ENCODE measurements around the gene TP53I11. TPM values are rescaled to one million over a fixed set of nuclear protein-coding genes. Genes with fewer than 3 reads are reported as not detected.

The TP53I11 gene
- total and polyA plus RNA-seq, 2 of the 13 experiments (the other 11 are each of a cell fraction or from before 2014, with no cell fraction given) = not detected

- Histone ChIP-seq H3K27ac (ENCODE audit: extremely low read length, insufficient read depth, low read length) (no peak overlapping the region), H3K27me3 (ENCODE audit: control insufficient read depth in 1 of 2, insufficient read depth in 2 of 2, low read length in 2 of 2) (peaks cover 0 to 9% of the 10 kb centered on the region in 2 experiments; a peak in 2 of 5 replicates), H3K36me3 (replicated peaks in 1 of 2; ENCODE audit: control insufficient read depth in 1 of 2, insufficient read depth in 2 of 2, low read length in 2 of 2) (no peaks in the 10 kb centered on the region), H3K79me2 (ENCODE audit: insufficient read depth, low read length) (no peaks in the 10 kb centered on the region), H2AFZ (ENCODE audit: low read length) (no peak overlapping the region), H3K9ac (ENCODE audit: insufficient read depth, low read depth, low read length) (no peak overlapping the region), H3K4me2 (ENCODE audit: low read depth, low read length) (no peak overlapping the region), H3K4me1 (ENCODE audit: insufficient read depth, low read length) (no peaks in the 10 kb centered on the region), H3K9me3 (ENCODE audit: low read length) (no peaks in the 10 kb centered on the region), H4K20me1 (ENCODE audit: insufficient read depth, low read length) (no peaks in the 10 kb centered on the region), H3K4me3 (replicated peaks in 1 of 3; ENCODE audit: insufficient read depth in 1 of 3, low read depth in 2 of 3, low read length in 3 of 3) (no peak overlapping the region)
- no peak for DNase-seq (ENCODE audit: low spot score)
- POLR2A ChIA-PET = no interaction called here
- TF ChIP-seq ZNF235 (CRISPR knock-in tag; IDR thresholded peaks at IDR 0.05; ENCODE audit: borderline replicate concordance) = no peak
- no peak for TF ChIP-seq TBX2 (CRISPR knock-in tag; IDR thresholded peaks at IDR 0.05; ENCODE audit: borderline replicate concordance)
- no peak for TF ChIP-seq HDAC6 (IDR thresholded peaks at IDR 0.05; ENCODE audit: low read depth, low read length)
- TF ChIP-seq MXD3 (CRISPR knock-in tag; IDR thresholded peaks at IDR 0.05) = no peak
- TF ChIP-seq, protein P1, sequence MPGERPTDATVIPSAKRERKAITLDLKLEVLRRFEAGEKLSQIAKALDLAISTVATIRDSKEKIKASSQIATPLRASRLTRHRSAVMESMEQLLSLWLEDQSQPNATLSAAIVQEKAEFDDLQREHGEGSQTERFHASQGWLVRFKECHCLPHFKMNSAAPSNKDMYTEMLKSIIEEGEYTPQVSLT (CRISPR knock-in tag; IDR thresholded peaks at IDR 0.05; ENCODE audit: borderline replicate concordance, low read depth) = no peak
- CTCF ChIA-PET (ENCODE audit: low intra/inter-chr PET ratio, low total read pairs) = no interaction called here
- no peak for ATAC-seq
- in situ Hi-C loops (cut with HindIII; ENCODE audit: extremely low pct_ligation_motif_present, low pct_unique_long_range_greater_than_20kb) = no loop called here
- FAIRE-seq = no peak
- no TSS peak for BruUV-seq (replicated peaks)
- WGBS (ENCODE audit: low lambda C conversion rate) = 48% methylated on average over 17 of the region's 19 CpGs
- intact Hi-C loops (cut with micrococcal nuclease; ENCODE audit: unreplicated experiment) = no loop called here
Measured at GRCh38 chr11:44972746-44973435, 22.2 kb upstream of the TP53I11 start.

- POLR2A ChIA-PET = no interaction called here
- ATAC-seq = no peak
- no peak overlapping the region for H3K4me3 ChIP-seq (replicated peaks in 1 of 3; ENCODE audit: insufficient read depth in 1 of 3, low read depth in 2 of 3, low read length in 3 of 3)
Measured at GRCh38 chr11:44971185-44971584, 20.5 kb upstream of the TP53I11 start.

More at GRCh38 chr11:44971185-44971584, 20.5 kb upstream of the TP53I11 start:
- Histone ChIP-seq H2AFZ (ENCODE audit: low read length) (no peak overlapping the region), H3K9me3 (ENCODE audit: low read length) (no peaks in the 10 kb centered on the region), H3K4me1 (ENCODE audit: insufficient read depth, low read length) (no peaks in the 10 kb centered on the region), H3K27me3 (ENCODE audit: control insufficient read depth in 1 of 2, insufficient read depth in 2 of 2, low read length in 2 of 2) (peaks cover 0 to 19% of the 10 kb centered on the region in 2 experiments; a peak in 2 of 5 replicates), H3K9ac (ENCODE audit: insufficient read depth, low read depth, low read length) (no peak overlapping the region), H3K27ac (ENCODE audit: extremely low read length, insufficient read depth, low read length) (no peak overlapping the region), H3K4me2 (ENCODE audit: low read depth, low read length) (no peak overlapping the region), H3K79me2 (ENCODE audit: insufficient read depth, low read length) (no peaks in the 10 kb centered on the region), H4K20me1 (ENCODE audit: insufficient read depth, low read length) (no peaks in the 10 kb centered on the region), H3K36me3 (replicated peaks in 1 of 2; ENCODE audit: control insufficient read depth in 1 of 2, insufficient read depth in 2 of 2, low read length in 2 of 2) (no peaks in the 10 kb centered on the region)
- 41% methylated on average over 10 of the region's 10 CpGs for WGBS (ENCODE audit: low lambda C conversion rate)
- DNase-seq (ENCODE audit: low spot score) (no peak), FAIRE-seq (no peak)
- CTCF ChIA-PET (ENCODE audit: low intra/inter-chr PET ratio, low total read pairs) = no interaction called here
- in situ Hi-C loops (cut with HindIII; ENCODE audit: extremely low pct_ligation_motif_present, low pct_unique_long_range_greater_than_20kb) (no loop called here), intact Hi-C loops (cut with micrococcal nuclease; ENCODE audit: unreplicated experiment) (no loop called here)
- BruUV-seq (replicated peaks) = no TSS peak
- TF ChIP-seq ZMYM3 (CRISPR knock-in tag; IDR thresholded peaks at IDR 0.05) (no peak), KLF9 (CRISPR knock-in tag; IDR thresholded peaks at IDR 0.05; ENCODE audit: low read depth) (no peak), ATF2 (CRISPR knock-in tag; IDR thresholded peaks at IDR 0.05) (no peak)

All from HepG2 (cell line).